HCT116 (cell line): Measurements from ENCODE around the gene TDRD7. TPM values are rescaled to one million over a fixed set of nuclear protein-coding genes. Genes with fewer than 3 reads are reported as not detected.

Experiments
- ATAC-seq: fragments of 200-7000 bp; cut with Tn5 transposase; 2 replicates; pipeline ENCODE4 v1.9.1; 2020; ENCODE audit warnings: mild to moderate bottlenecking, moderate library complexity
- BruUV-seq: library from RNA; stranded (reverse); fragments of 400-500 nt; replicated peaks from 2 replicates; lab custom pipeline; 2021; lab: Mats Ljungman, UMichigan
- CTCF ChIA-PET: fragments of 300-600 bp; sonication (Branson Sonifier 250); formaldehyde crosslinking; loops from one replicate; lab custom pipeline; 2021; ENCODE audit warnings: antibody characterized with exemption; lab: Charles Lee
- POLR2A ChIA-PET: fragments of 300-600, 350-600 bp; sonication (Branson Sonifier 250); formaldehyde crosslinking; loops from one replicate; lab custom pipeline; 2021; ENCODE audit warnings: antibody characterized with exemption; lab: Charles Lee
- RAD21 ChIA-PET, 2 experiments: fragments of 300-600 bp; sonication (Branson Sonifier 250); formaldehyde crosslinking; loops; one replicate each; lab custom pipeline; 2023; ENCODE audit warnings: low total read pairs in 2 of 2; ENCODE audit not compliant: uncharacterized antibody in 2 of 2, unreplicated experiment in 2 of 2, low non-redundant PET in 1 of 2; lab: Charles Lee
- DNase-seq: peaks from one replicate; pipeline ENCODE4 v3.0.0-alpha.2; 2010; ENCODE audit warnings: low read depth, low spot score
- H2AFZ ChIP-seq: fragments of 200-600 bp; shearing (Covaris generic), sonication (generic); 2 replicates; pipeline ENCODE4 v1.6.1; 2017; ENCODE audit warnings: low read depth, mixed run types, mixed read lengths, antibody characterized with exemption, low read length; ENCODE audit not compliant: poor library complexity, severe bottlenecking
- H3K27ac ChIP-seq: 2 replicates; pipeline ENCODE4 v1.5.1; 2012; ENCODE audit warnings: low read depth, low read length
- H3K27me3 ChIP-seq: fragments of 200-600 bp; sonication (generic); 2 replicates; pipeline ENCODE4 v1.6.1; 2016; ENCODE audit warnings: mixed run types, low read length, mixed read lengths; ENCODE audit not compliant: insufficient read depth
- H3K36me3 ChIP-seq, 2 experiments: fragments of 200-500 bp in 1 of 2; fragments of 200-600 bp in 1 of 2; sonication (Bioruptor generic) in 1 of 2; sonication (generic) in 1 of 2; 2 replicates each; pipeline versions ENCODE4 v1.5.1 to v1.6.1; 2014 to 2016; ENCODE audit warnings: low read length in 2 of 2, inconsistent platforms in 1 of 2, mixed read lengths in 1 of 2, mixed run types in 1 of 2; ENCODE audit not compliant: insufficient read depth in 2 of 2, control insufficient read depth in 1 of 2
- H3K4me1 ChIP-seq, 2 experiments: fragments of 200-600 bp in 1 of 2; sonication (generic) in 1 of 2; 2 replicates each; pipeline versions ENCODE4 v1.5.1 to v1.6.1; 2012 to 2017; ENCODE audit warnings: low read length in 2 of 2, inconsistent platforms in 1 of 2, mild to moderate bottlenecking in 1 of 2, mixed read lengths in 1 of 2, mixed run types in 1 of 2, moderate library complexity in 1 of 2; ENCODE audit not compliant: insufficient read depth in 2 of 2, control insufficient read depth in 1 of 2
- H3K4me2 ChIP-seq: fragments of 200-600 bp; sonication (generic); 2 replicates; pipeline ENCODE4 v1.6.1; 2017; ENCODE audit warnings: mixed run types, low read length, mixed read lengths
- H3K4me3 ChIP-seq, 2 experiments: fragments of 200-600 bp in 1 of 2; sonication (generic) in 1 of 2; replicated peaks in 1 of 2; 2 replicates each; pipeline ENCODE4 v1.5.1; 2011 to 2016; ENCODE audit warnings: low read length in 2 of 2, control low read depth in 1 of 2, low read depth in 1 of 2, mild to moderate bottlenecking in 1 of 2, mixed read lengths in 1 of 2, mixed run types in 1 of 2
- H3K79me2 ChIP-seq: fragments of 200-600 bp; sonication (generic); 2 replicates; pipeline ENCODE4 v1.6.1; 2017; ENCODE audit warnings: mild to moderate bottlenecking, mixed run types, low read length, moderate library complexity, mixed read lengths; ENCODE audit not compliant: insufficient read depth
- H3K9ac ChIP-seq: fragments of 200-600 bp; sonication (generic); 2 replicates; pipeline ENCODE4 v1.6.1; 2016; ENCODE audit warnings: low read length, mixed read lengths
- H3K9me2 ChIP-seq: fragments of 200-600 bp; sonication (generic), shearing (Covaris generic); 2 replicates; pipeline ENCODE4 v1.6.1; 2017; ENCODE audit warnings: mixed run types, mild to moderate bottlenecking, moderate library complexity; ENCODE audit not compliant: insufficient read depth
- H3K9me3 ChIP-seq, 2 experiments: fragments of 200-500 bp in 1 of 2; fragments of 200-600 bp in 1 of 2; sonication (Bioruptor generic) in 1 of 2; sonication (generic) in 1 of 2; 2 replicates each; pipeline ENCODE4 v1.6.1; 2014 to 2017; ENCODE audit warnings: low read length in 2 of 2, mixed read lengths in 2 of 2, inconsistent platforms in 1 of 2, low read depth in 1 of 2, mild to moderate bottlenecking in 1 of 2, mixed run types in 1 of 2, moderate library complexity in 1 of 2; ENCODE audit not compliant: control insufficient read depth in 1 of 2, insufficient read depth in 1 of 2
- H4K20me1 ChIP-seq: fragments of 200-600 bp; sonication (generic), shearing (Covaris generic); 2 replicates; pipeline ENCODE4 v1.6.1; 2017; ENCODE audit warnings: mixed run types, mild to moderate bottlenecking, moderate library complexity; ENCODE audit not compliant: insufficient read depth
- CEBPB ChIP-seq: IDR thresholded peaks from 2 replicates; pipeline ENCODE4 v1.6.1; 2012; ENCODE audit warnings: low read depth
- EGR1 ChIP-seq: IDR thresholded peaks from 2 replicates; pipeline ENCODE4 v1.6.1; 2012; ENCODE audit warnings: low read depth
- ELF1 ChIP-seq: IDR thresholded peaks from 2 replicates; pipeline ENCODE4 v1.6.1; 2012; ENCODE audit warnings: low read depth, borderline replicate concordance
- EZH2 ChIP-seq: fragments of 200-600 bp; sonication (generic); IDR thresholded peaks from 2 replicates; pipeline ENCODE4 v1.6.1; 2017; ENCODE audit warnings: antibody characterized with exemption, mixed run types
- EZH2phosphoT487 ChIP-seq: fragments of 200-600 bp; IDR thresholded peaks from 2 replicates; pipeline ENCODE4 v1.6.1; 2018; ENCODE audit warnings: antibody characterized with exemption, borderline replicate concordance
- FOSL1 ChIP-seq: IDR thresholded peaks from 2 replicates; pipeline ENCODE4 v1.6.1; 2012; ENCODE audit warnings: low read depth
- JUND ChIP-seq: IDR thresholded peaks from 2 replicates; pipeline ENCODE4 v1.6.1; 2012
- MAX ChIP-seq: IDR thresholded peaks from 2 replicates; pipeline ENCODE4 v1.6.1; 2012
- POLR2A ChIP-seq: IDR thresholded peaks from 2 replicates; pipeline ENCODE4 v1.7.0; 2011; ENCODE audit warnings: borderline replicate concordance; ENCODE audit not compliant: insufficient read depth, insufficient read length; ENCODE audit errors: extremely low read depth
- POLR2AphosphoS5 ChIP-seq: IDR thresholded peaks from 2 replicates; pipeline ENCODE4 v1.6.1; 2011; ENCODE audit warnings: mild to moderate bottlenecking, low read depth, low read length, moderate library complexity
- RAD21 ChIP-seq: IDR thresholded peaks from 2 replicates; pipeline ENCODE4 v1.6.1; 2012; ENCODE audit warnings: low read depth, mild to moderate bottlenecking
- SIN3A ChIP-seq: IDR thresholded peaks from 2 replicates; pipeline ENCODE4 v1.6.1; 2012; ENCODE audit warnings: low read depth
- SP1 ChIP-seq: IDR thresholded peaks from 2 replicates; pipeline ENCODE4 v1.6.1; 2012; ENCODE audit warnings: low read depth
- TCF7L2 ChIP-seq: IDR thresholded peaks from 2 replicates; pipeline ENCODE4 v1.7.0; 2011; ENCODE audit warnings: borderline replicate concordance, inconsistent platforms; ENCODE audit not compliant: insufficient read depth, insufficient read length; ENCODE audit errors: extremely low read depth
- YY1 ChIP-seq: IDR thresholded peaks from 2 replicates; pipeline ENCODE4 v1.6.1; 2011; ENCODE audit warnings: low read length, low read depth, moderate library complexity, mild to moderate bottlenecking; ENCODE audit not compliant: insufficient replicate concordance; ENCODE audit errors: extremely low read depth
- ZFX ChIP-seq: fragments of 450-650 bp; IDR thresholded peaks from 2 replicates; pipeline ENCODE4 v1.6.1; 2017
- ZNF274 ChIP-seq: fragments of 200-500 bp; sonication (Bioruptor generic); IDR thresholded peaks from 2 replicates; pipeline ENCODE4 v1.6.1; 2014; ENCODE audit warnings: mild to moderate bottlenecking, low read depth, low read length, inconsistent platforms
- intact Hi-C: fragments of 100-400 bp; cut with micrococcal nuclease; formaldehyde crosslinking; loops from 2 replicates; pipeline ENCODE4 v1.10.0; 2022
- total RNA-seq: library from RNA; stranded (reverse); gene quantifications from one replicate; pipeline ENCODE4 v1.2.1, GENCODE V29; 2021; ENCODE audit not compliant: unreplicated experiment
- TF ChIP-seq, protein P1 (sequence below): IDR thresholded peaks from 2 replicates; pipeline ENCODE4 v1.6.1; 2012; ENCODE audit warnings: low read depth

TDRD7 gene
- total RNA-seq, 1 experiment from 2014 or later: 8.0 TPM

DNA sequence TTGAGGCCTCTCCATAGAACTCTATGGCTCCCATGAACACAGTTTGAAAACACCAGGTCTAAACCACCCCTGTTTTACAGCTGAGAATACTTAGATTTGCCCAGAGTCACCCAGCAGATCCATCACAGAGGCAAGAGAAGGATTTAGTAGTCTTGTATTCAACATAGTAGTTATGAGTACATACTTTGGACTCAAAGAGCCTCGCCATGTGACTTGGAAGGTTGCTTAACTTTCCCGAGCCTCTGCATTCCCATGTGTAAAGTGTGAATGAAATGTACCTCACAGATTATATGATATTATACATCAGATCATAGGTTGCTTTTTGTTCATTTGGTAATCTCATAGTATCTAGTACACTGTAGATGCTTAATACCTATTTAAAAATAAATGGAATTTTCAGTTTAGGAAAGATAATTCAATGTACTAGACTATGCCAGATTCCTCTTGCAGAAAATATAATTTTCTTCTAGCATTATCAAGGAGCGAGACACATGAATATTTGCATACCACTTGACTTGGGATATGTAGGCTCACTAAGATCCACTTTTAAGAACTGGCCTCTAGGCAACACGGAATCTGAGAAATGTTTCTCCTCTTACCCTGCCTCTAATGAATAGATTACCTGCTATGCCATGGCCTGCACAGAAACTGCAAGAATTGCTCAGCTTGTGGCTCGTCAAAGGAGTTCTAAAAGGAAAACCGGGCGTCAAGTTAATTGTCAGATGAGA is 18.6 kb downstream of the TDRD7 start:
- Histone ChIP-seq H3K9ac (no peak overlapping the region), H3K27ac (no peak overlapping the region), H3K4me1 (no peaks in the 10 kb centered on the region), H2AFZ (no peak overlapping the region), H3K9me2 (no peaks in the 10 kb centered on the region), H3K4me2 (no peak overlapping the region), H3K36me3 (no peaks in the 10 kb centered on the region), H3K9me3 (no peaks in the 10 kb centered on the region), H3K4me3 (no peak overlapping the region), H4K20me1 (no peaks in the 10 kb centered on the region), H3K27me3 (no peaks in the 10 kb centered on the region), H3K79me2 (no peaks in the 10 kb centered on the region)
- no peak for TF ChIP-seq RAD21
- TF ChIP-seq CEBPB: no peak
- no peak for TF ChIP-seq POLR2A
- TF ChIP-seq JUND: no peak
- no peak for TF ChIP-seq EZH2
- TF ChIP-seq EZH2phosphoT487: no peak
- TF ChIP-seq ELF1: no peak
- no peak for TF ChIP-seq POLR2AphosphoS5
- ChIA-PET RAD21 (no interaction called here), POLR2A (no interaction called here), CTCF (no interaction called here)
- intact Hi-C loops: no loop called here
- DNase-seq (no peak), ATAC-seq (no peak)
- BruUV-seq: no TSS peak

DNA sequence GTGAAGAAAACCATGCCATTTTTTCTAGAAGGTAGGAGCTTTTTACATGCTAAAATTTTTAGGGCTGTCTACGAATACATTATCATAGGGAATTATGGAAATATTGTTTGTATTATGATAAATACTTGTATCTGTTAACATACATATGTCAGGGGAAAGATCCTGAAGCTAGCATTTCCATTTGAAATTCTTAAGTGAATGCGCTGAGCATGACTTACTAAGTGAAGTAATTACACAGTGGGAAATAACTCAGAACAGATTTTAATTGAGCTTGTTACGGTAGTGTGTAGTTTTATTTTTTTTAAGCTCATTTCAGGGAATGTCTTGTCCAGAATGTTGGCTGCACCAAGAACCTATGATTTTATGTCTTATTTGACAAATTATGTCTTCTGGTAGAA is 19.1 kb downstream of the TDRD7 start:
- Histone ChIP-seq H2AFZ (no peak overlapping the region), H4K20me1 (no peaks in the 10 kb centered on the region), H3K9me3 (no peaks in the 10 kb centered on the region), H3K27me3 (no peaks in the 10 kb centered on the region), H3K4me1 (no peaks in the 10 kb centered on the region), H3K9ac (no peak overlapping the region), H3K79me2 (no peaks in the 10 kb centered on the region), H3K4me3 (no peak overlapping the region), H3K27ac (no peak overlapping the region), H3K9me2 (no peaks in the 10 kb centered on the region), H3K4me2 (no peak overlapping the region), H3K36me3 (no peaks in the 10 kb centered on the region)
- intact Hi-C loops: no loop called here
- no peak for ATAC-seq
- ChIA-PET CTCF (no interaction called here), POLR2A (no interaction called here), RAD21 (no interaction called here)
- DNase-seq: no peak
- TF ChIP-seq ZNF274 (no peak), EGR1 (no peak), MAX (no peak), TCF7L2 (no peak), ZFX (no peak), POLR2A (no peak), EZH2 (no peak), EZH2phosphoT487 (no peak), RAD21 (no peak), YY1 (no peak), SP1 (no peak), POLR2AphosphoS5 (no peak), FOSL1 (no peak), SIN3A (no peak)
- TF ChIP-seq, protein P1, sequence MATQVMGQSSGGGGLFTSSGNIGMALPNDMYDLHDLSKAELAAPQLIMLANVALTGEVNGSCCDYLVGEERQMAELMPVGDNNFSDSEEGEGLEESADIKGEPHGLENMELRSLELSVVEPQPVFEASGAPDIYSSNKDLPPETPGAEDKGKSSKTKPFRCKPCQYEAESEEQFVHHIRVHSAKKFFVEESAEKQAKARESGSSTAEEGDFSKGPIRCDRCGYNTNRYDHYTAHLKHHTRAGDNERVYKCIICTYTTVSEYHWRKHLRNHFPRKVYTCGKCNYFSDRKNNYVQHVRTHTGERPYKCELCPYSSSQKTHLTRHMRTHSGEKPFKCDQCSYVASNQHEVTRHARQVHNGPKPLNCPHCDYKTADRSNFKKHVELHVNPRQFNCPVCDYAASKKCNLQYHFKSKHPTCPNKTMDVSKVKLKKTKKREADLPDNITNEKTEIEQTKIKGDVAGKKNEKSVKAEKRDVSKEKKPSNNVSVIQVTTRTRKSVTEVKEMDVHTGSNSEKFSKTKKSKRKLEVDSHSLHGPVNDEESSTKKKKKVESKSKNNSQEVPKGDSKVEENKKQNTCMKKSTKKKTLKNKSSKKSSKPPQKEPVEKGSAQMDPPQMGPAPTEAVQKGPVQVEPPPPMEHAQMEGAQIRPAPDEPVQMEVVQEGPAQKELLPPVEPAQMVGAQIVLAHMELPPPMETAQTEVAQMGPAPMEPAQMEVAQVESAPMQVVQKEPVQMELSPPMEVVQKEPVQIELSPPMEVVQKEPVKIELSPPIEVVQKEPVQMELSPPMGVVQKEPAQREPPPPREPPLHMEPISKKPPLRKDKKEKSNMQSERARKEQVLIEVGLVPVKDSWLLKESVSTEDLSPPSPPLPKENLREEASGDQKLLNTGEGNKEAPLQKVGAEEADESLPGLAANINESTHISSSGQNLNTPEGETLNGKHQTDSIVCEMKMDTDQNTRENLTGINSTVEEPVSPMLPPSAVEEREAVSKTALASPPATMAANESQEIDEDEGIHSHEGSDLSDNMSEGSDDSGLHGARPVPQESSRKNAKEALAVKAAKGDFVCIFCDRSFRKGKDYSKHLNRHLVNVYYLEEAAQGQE: no peak
- BruUV-seq: no TSS peak
